Prostate gland (tissue), 2 donors: Measurements from ENCODE around the gene BTBD19. TPM values are rescaled to one million over a fixed set of nuclear protein-coding genes. Genes with fewer than 3 reads are reported as not detected.
"Not testable (repeated sequence)": the region's sequence is repeated elsewhere in the genome, so short reads cannot be mapped to it uniquely, and the experiment has no call there.

Source experiments
- DNase-seq: peaks from one replicate; pipeline ENCODE4 v3.0.0-alpha.2; 2019; ENCODE audit warnings: low spot score
- H3K27ac ChIP-seq, 2 donors: fragments of 200-600 bp; sonication (generic); 2 replicates each; pipeline ENCODE4 v1.5.1; 2017 to 2019
- H3K27me3 ChIP-seq: fragments of 200-600 bp; sonication (generic); replicated peaks from 2 replicates; pipeline ENCODE4 v1.5.1; 2019; ENCODE audit not compliant: insufficient read depth
- H3K36me3 ChIP-seq, 2 donors: fragments of 200-600 bp; sonication (generic); 1 replicate in 1 of 2; 2 replicates in 1 of 2; pipeline versions ENCODE4 v1.5.1 to v1.8.1; 2017 to 2019
- H3K4me1 ChIP-seq: fragments of 200-600 bp; sonication (generic); replicated peaks from 2 replicates; pipeline ENCODE4 v1.5.1; 2019
- H3K4me3 ChIP-seq, 2 donors: fragments of 200-600 bp; sonication (generic); 2 replicates each; pipeline ENCODE4 v1.5.1; 2017 to 2019
- H3K9me3 ChIP-seq: fragments of 200-600 bp; sonication (generic); 2 replicates; pipeline ENCODE4 v1.5.1; 2017
- CTCF ChIP-seq, 4 experiments: fragments of 200-600 bp in 2 of 4; fragments of 450-650 bp in 2 of 4; sonication (generic) in 2 of 4; IDR thresholded peaks; 1 replicate in 3 of 4; 2 replicates in 1 of 4; pipeline ENCODE4 v1.5.1; 2016 to 2019; ENCODE audit warnings: antibody characterized with exemption in 4 of 4, mild to moderate bottlenecking in 2 of 4, moderate library complexity in 2 of 4
- POLR2A ChIP-seq: fragments of 450-650 bp; IDR thresholded peaks from one replicate; pipeline ENCODE4 v1.6.1; 2016; ENCODE audit warnings: antibody characterized with exemption, mild to moderate bottlenecking
- POLR2AphosphoS5 ChIP-seq: sonication (generic); formaldehyde crosslinking; IDR thresholded peaks from one replicate; pipeline ENCODE4 v1.6.1; 2017; ENCODE audit warnings: antibody characterized with exemption
- WGBS: methylation state at CpG from one replicate; pipeline ENCODE4 v1.1.5; 2018; 5-methylcytosine and 5-hydroxymethylcytosine counted together
- intact Hi-C: fragments of 100-400 bp; cut with DNase I; formaldehyde crosslinking; loops from one replicate; pipeline ENCODE4 v1.14.2; 2022
- total RNA-seq, 2 donors: library from RNA; depleted of rRNA; stranded (reverse); fragments of >200 nt; gene quantifications; one replicate each; pipeline ENCODE4 v1.1.0, GENCODE V29; 2016

Gene BTBD19
- total RNA-seq, 2 donors from 2014 or later: 0.50 to 10.5 TPM

GRCh38 chr1:44787506-44787905 is 20.8 kb upstream of the BTBD19 start:
- DNase-seq: no peak
- H3K36me3 ChIP-seq: no peaks in the 10 kb centered on the region
- no peaks in the 10 kb centered on the region for H3K4me1 ChIP-seq
- 97% methylated on average over 10 of the region's 10 CpGs for WGBS
- no peak overlapping the region for H3K4me3 ChIP-seq
- H3K27ac ChIP-seq: no peak overlapping the region
- intact Hi-C loops: loop anchor here (5.0 kb wide), 1 partner anchor 55 kb away; the partner anchor contains the start of gene RNU5D-1
- TF ChIP-seq CTCF (IDR thresholded peaks at IDR 0.05): no peak
- TF ChIP-seq POLR2AphosphoS5: no peak
- TF ChIP-seq POLR2A: no peak
- H3K9me3 ChIP-seq: no peaks in the 10 kb centered on the region
- no peaks in the 10 kb centered on the region for H3K27me3 ChIP-seq

GRCh38 chr1:44788120-44788860 is 20.0 kb upstream of the BTBD19 start, which contains the start of gene BEST4:
Gene BEST4, minus strand, starts transcription at chr1:44788170. Its CDS starts 465 bp downstream, at chr1:44787705.
- Histone ChIP-seq H3K4me3 (no peak within 1 kb of the TSS), H3K27me3 (no peaks in the 10 kb centered on the region), H3K27ac (no peak within 1 kb of the TSS), H3K36me3 (no peaks in the 10 kb centered on the region), H3K9me3 (no peaks in the 10 kb centered on the region), H3K4me1 (no peaks in the 10 kb centered on the region)
- TF ChIP-seq POLR2A: no peak
- no peak for TF ChIP-seq CTCF (IDR thresholded peaks at IDR 0.05)
- intact Hi-C loops: loop anchor here (5.0 kb wide), 1 partner anchor 56 kb away; the partner anchor contains the start of gene RNU5D-1
- WGBS: 82% methylated on average over 9 of the region's 9 CpGs
- DNase-seq: no peak

GRCh38 chr1:44790968-44791801 is 17.1 kb upstream of the BTBD19 start:
- no peaks in the 10 kb centered on the region for H3K27me3 ChIP-seq

GRCh38 chr1:44792736-44793502 is 15.4 kb upstream of the BTBD19 start:
- no peak for DNase-seq
- Histone ChIP-seq H3K27ac (no peak overlapping the region), H3K4me3 (no peak overlapping the region), H3K4me1 (no peaks in the 10 kb centered on the region), H3K9me3 (no peaks in the 10 kb centered on the region), H3K36me3 (no peaks in the 10 kb centered on the region), H3K27me3 (no peaks in the 10 kb centered on the region)
- intact Hi-C loops: no loop called here
- WGBS: 90% methylated on average over 9 of the region's 9 CpGs
- no peak for TF ChIP-seq CTCF (IDR thresholded peaks at IDR 0.05)
- no peak for TF ChIP-seq POLR2A
- no peak for TF ChIP-seq POLR2AphosphoS5

More at GRCh38 chr1:44790968-44791801, 17.1 kb upstream of the BTBD19 start:
- 71% methylated on average over 7 of the region's 7 CpGs for WGBS
- H3K27ac ChIP-seq: no peak overlapping the region
- intact Hi-C loops: no loop called here
- no peaks in the 10 kb centered on the region for H3K4me1 ChIP-seq
- H3K9me3 ChIP-seq: no peaks in the 10 kb centered on the region
- no peak for TF ChIP-seq POLR2AphosphoS5
- TF ChIP-seq CTCF (IDR thresholded peaks at IDR 0.05): no peak
- TF ChIP-seq POLR2A: no peak
- H3K36me3 ChIP-seq: no peaks in the 10 kb centered on the region
- H3K4me3 ChIP-seq: no peak overlapping the region
- DNase-seq: no peak

GRCh38 chr1:44797886-44798285 is 10.4 kb upstream of the BTBD19 start:
- DNase-seq, H3K9me3 ChIP-seq, H3K4me3 ChIP-seq, H3K27ac ChIP-seq, intact Hi-C loops, H3K4me1 ChIP-seq, H3K27me3 ChIP-seq, H3K36me3 ChIP-seq: not testable (repeated sequence)
- WGBS: 82% methylated on average over 8 of the region's 8 CpGs
